Activated gamma-delta T cell treated with anti-CD3 and anti-CD28 coated beads, Interleukin-2, amount 50 U/mL, for 16 hours (primary cell): Measurements from ENCODE around the gene ZNF816.
"Not testable (repeated sequence)": the region's sequence is repeated elsewhere in the genome, so short reads cannot be mapped to it uniquely, and the experiment has no call there.

Experiments used
- DNase-seq: peaks from one replicate; pipeline ENCODE4 v3.0.0-alpha.2; 2020; ENCODE audit warnings: low read depth

Gene ZNF816

GRCh38 chr19:52962394-52963246, at the start of gene ZNF816:
TSS of gene ZNF816 (minus strand) at chr19:52962881. CDS start at chr19:52956089, 6,792 bp downstream.
- DNase-seq = peak; percentile 99

- no peak for DNase-seq
Measured at GRCh38 chr19:53012006-53012405, 49.3 kb upstream of the ZNF816 start.

GRCh38 chr19:53010494-53010893, 47.8 kb upstream of the ZNF816 start:
- no peak for DNase-seq

GRCh38 chr19:53008061-53008778, 45.5 kb upstream of the ZNF816 start:
- no peak for DNase-seq

GRCh38 chr19:53007606-53008005, 44.9 kb upstream of the ZNF816 start:
- DNase-seq = no peak

GRCh38 chr19:53007200-53007599, 44.5 kb upstream of the ZNF816 start:
- no peak for DNase-seq

- DNase-seq = no peak
Measured at GRCh38 chr19:53004242-53004641, 41.6 kb upstream of the ZNF816 start.

GRCh38 chr19:53002479-53002878, 39.8 kb upstream of the ZNF816 start:
- no peak for DNase-seq

- no peak for DNase-seq
Measured at GRCh38 chr19:52997975-52998374, 35.3 kb upstream of the ZNF816 start.

- no peak for DNase-seq
Measured at GRCh38 chr19:52995711-52996110, 33.0 kb upstream of the ZNF816 start.

- peak; percentile 67 for DNase-seq
Measured at GRCh38 chr19:52993342-52994178, 30.9 kb upstream of the ZNF816 start.

- no peak for DNase-seq
Measured at GRCh38 chr19:52992109-52993004, 29.7 kb upstream of the ZNF816 start.

- no peak for DNase-seq
Measured at GRCh38 chr19:52991484-52991883, 28.8 kb upstream of the ZNF816 start.

GRCh38 chr19:52990759-52991418, 28.2 kb upstream of the ZNF816 start:
- DNase-seq = no peak

GRCh38 chr19:52988506-52988905, 25.8 kb upstream of the ZNF816 start:
- no peak for DNase-seq

GRCh38 chr19:52987221-52987620, 24.5 kb upstream of the ZNF816 start:
- DNase-seq = no peak

GRCh38 chr19:52983167-52983566, 20.5 kb upstream of the ZNF816 start:
- DNase-seq = not testable (repeated sequence)

- no peak for DNase-seq
Measured at GRCh38 chr19:52981329-52981728, 18.6 kb upstream of the ZNF816 start.

- no peak for DNase-seq
Measured at GRCh38 chr19:52967772-52968171, 5.1 kb upstream of the ZNF816 start.

GRCh38 chr19:52963247-52963618, 552 bp upstream of the ZNF816 start:
- DNase-seq = no peak

- no peak for DNase-seq
Measured at GRCh38 chr19:52961981-52962380, 700 bp downstream of the ZNF816 start.
